Kidney (tissue), 14 donors: ENCODE results near the gene FARP1. TPM values are rescaled to one million over a fixed set of nuclear protein-coding genes. Genes with fewer than 3 reads are reported as not detected.

Experiments
- DNase-seq, 5 donors: peaks; one replicate each; pipeline ENCODE4 v3.0.0-alpha.2; 2013 to 2020
- FAIRE-seq: peaks from 2 replicates; lab custom pipeline; 2012; peaks lifted over from hg19 to GRCh38; lab: Jason Lieb, UNC
- H3K27ac ChIP-seq, 2 donors: one replicate each; pipeline ENCODE4 v1.7.0; 2013; ENCODE audit warnings: low read depth in 2 of 2, low read length in 2 of 2, inconsistent platforms in 1 of 2
- H3K27me3 ChIP-seq: one replicate; pipeline ENCODE4 v1.7.1; 2013; ENCODE audit warnings: low read length, inconsistent platforms; ENCODE audit not compliant: control insufficient read depth, insufficient read depth
- H3K36me3 ChIP-seq, 3 donors: one replicate each; pipeline versions ENCODE4 v1.7.0 to v1.7.1; 2013; ENCODE audit warnings: low read length in 3 of 3, control low read depth in 1 of 3, inconsistent platforms in 1 of 3; ENCODE audit not compliant: insufficient read depth in 3 of 3, control insufficient read depth in 2 of 3
- H3K4me1 ChIP-seq, 3 donors: one replicate each; pipeline versions ENCODE4 v1.7.0 to v1.7.1; 2013; ENCODE audit warnings: low read length in 3 of 3, inconsistent platforms in 1 of 3, low read depth in 1 of 3; ENCODE audit not compliant: control insufficient read depth in 2 of 3, insufficient read depth in 2 of 3
- H3K4me3 ChIP-seq, 3 donors: one replicate each; pipeline versions ENCODE4 v1.7.0 to v1.8.1; 2013; ENCODE audit warnings: low read length in 3 of 3, control low read depth in 1 of 3, inconsistent platforms in 1 of 3
- H3K9ac ChIP-seq, 3 donors: one replicate each; pipeline versions ENCODE4 v1.7.0 to v1.7.1; 2013; ENCODE audit warnings: low read length in 3 of 3, control low read depth in 1 of 3, inconsistent platforms in 1 of 3
- H3K9me3 ChIP-seq, 3 donors: one replicate each; pipeline versions ENCODE4 v1.7.0 to v1.7.1; 2013; ENCODE audit warnings: low read length in 3 of 3, control low read depth in 1 of 3, inconsistent platforms in 1 of 3; ENCODE audit not compliant: control insufficient read depth in 2 of 3, insufficient read depth in 1 of 3
- CTCF ChIP-seq: IDR thresholded peaks from 3 replicates; pipeline ENCODE4 v1.5.1; 2012; ENCODE audit warnings: mild to moderate bottlenecking, moderate library complexity, borderline replicate concordance; ENCODE audit not compliant: insufficient read depth; ENCODE audit errors: extremely low read depth
- intact Hi-C: fragments of 100-400 bp; cut with DNase I; formaldehyde crosslinking; loops from one replicate; pipeline ENCODE4 v1.11.1; 2022
- polyA plus RNA-seq: library from polyadenylated mRNA; stranded (reverse); fragments of 350-450 nt; fragmentation: Illumina TruSeq; extraction: RNeasy Lipid Tissue Mini Kit (QIAGEN cat#74804); gene quantifications from one replicate; pipeline ENCODE4 v1.2.3, GENCODE V29; 2014; ENCODE audit warnings: low read depth, low replicate concordance; ENCODE audit not compliant: insufficient read depth
- total RNA-seq: library from RNA; stranded (reverse); fragmentation: NEBNext Ultra II Directional; extraction: Animal tissue kit (Norgen Biotek cat#: 25700); gene quantifications from one replicate; pipeline ENCODE4 v1.2.1, GENCODE V29; 2021
- donor health status: control.
- donor health status: control.
- donor health status: control.
- donor health status: control.
- donor health status: control.
- donor health status: DM: yes; HTN: yes; CAD: no.
- donor health status: Normal renal cell carcinoma (clear cell type).

FARP1 gene
- total and polyA plus RNA-seq, 2 donors from 2014 or later, result 123 to 229 TPM

GRCh38 chr13:98345107-98345935, 202.4 kb downstream of the FARP1 start:
- no peak for DNase-seq
- Histone ChIP-seq H3K9ac (no peak overlapping the region), H3K27ac (no peak overlapping the region), H3K9me3 (no peaks in the 10 kb centered on the region), H3K4me1 (no peaks in the 10 kb centered on the region), H3K36me3 (peaks cover 0 to 16% (median 4%) of the 10 kb centered on the region in 3 donors), H3K27me3 (no peaks in the 10 kb centered on the region), H3K4me3 (no peak overlapping the region)
- intact Hi-C loops, result no loop called here
- TF ChIP-seq CTCF, result no peak
- no peak for FAIRE-seq

GRCh38 chr13:98346904-98347636, 204.2 kb downstream of the FARP1 start:
- Histone ChIP-seq H3K36me3 (peaks cover 0 to 16% (median 4%) of the 10 kb centered on the region in 3 donors), H3K4me3 (no peak overlapping the region), H3K9ac (no peak overlapping the region), H3K4me1 (no peaks in the 10 kb centered on the region), H3K27me3 (no peaks in the 10 kb centered on the region), H3K9me3 (no peaks in the 10 kb centered on the region), H3K27ac (no peak overlapping the region)
- no peak for DNase-seq
- no peak for TF ChIP-seq CTCF
- intact Hi-C loops, result no loop called here
- no peak for FAIRE-seq

GRCh38 chr13:98347756-98348155, 204.9 kb downstream of the FARP1 start:
- no peak for TF ChIP-seq CTCF
- Histone ChIP-seq H3K27me3 (no peaks in the 10 kb centered on the region), H3K9me3 (no peaks in the 10 kb centered on the region), H3K9ac (no peak overlapping the region), H3K4me3 (no peak overlapping the region), H3K36me3 (peaks cover 0 to 16% (median 4%) of the 10 kb centered on the region in 3 donors), H3K4me1 (no peaks in the 10 kb centered on the region), H3K27ac (no peak overlapping the region)
- DNase-seq (no peak), FAIRE-seq (no peak)
- intact Hi-C loops, result no loop called here
